Measurements from ENCODE around the gene YPEL5.

GRCh38 chr2:30149513-30149912 lies 2.7 kb downstream of the YPEL5 start:
- no peak for TF ChIP-seq CTCF (IDR thresholded peaks at IDR 0.05)
- no peak for TF ChIP-seq POLR2A (IDR thresholded peaks at IDR 0.05)
